ENCODE measurements around the gene ESPNL. TPM values are rescaled to one million over a fixed set of nuclear protein-coding genes. Genes with fewer than 3 reads are reported as not detected.
A peak's percentile ranks its signal among the peaks of the same experiment; 100 is the strongest.

The ESPNL gene
- total RNA-seq, 1 experiment from 2014 or later, result 0.85 TPM

DNA sequence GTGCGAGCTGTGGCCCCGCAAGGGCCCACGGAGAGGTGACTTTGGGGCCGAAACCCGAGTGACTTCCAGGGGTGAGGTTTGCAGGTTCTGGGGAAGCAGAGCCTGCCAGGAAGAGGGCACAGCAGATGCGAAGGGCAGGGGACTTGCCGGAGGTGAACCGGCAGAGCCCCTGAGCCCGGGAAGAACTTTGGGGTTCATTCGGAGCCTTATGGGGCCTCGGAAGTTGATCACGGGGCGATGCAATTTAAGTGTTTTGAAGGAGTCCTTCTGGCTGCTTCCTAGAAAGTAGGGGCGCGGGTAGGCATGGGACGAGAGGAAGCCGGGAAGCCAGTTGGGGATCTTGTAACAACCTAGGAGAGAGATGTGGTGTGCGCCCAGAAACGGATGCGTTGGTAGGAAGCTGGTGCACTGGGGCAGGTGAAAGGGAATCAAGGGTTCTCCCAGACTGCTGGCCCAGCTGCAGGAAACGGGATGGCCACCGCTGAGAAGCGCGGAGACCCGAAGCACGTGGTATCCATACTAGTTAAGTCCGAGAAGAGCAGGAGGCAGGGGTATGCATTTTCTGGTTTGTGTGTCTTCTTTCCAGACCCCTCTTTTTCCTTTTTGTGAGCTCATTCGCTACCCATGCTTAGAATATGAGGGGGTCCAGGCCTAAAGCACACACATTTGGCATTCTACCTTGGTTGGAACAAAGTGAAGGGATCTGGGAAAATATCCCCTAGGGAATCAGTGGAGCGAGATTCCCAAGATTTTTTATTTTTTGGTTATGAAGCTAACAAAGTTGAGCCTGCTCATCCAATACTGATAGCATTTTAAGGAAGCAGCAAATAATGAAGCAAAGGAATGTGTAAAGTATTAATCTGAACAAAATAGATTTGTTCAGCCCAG lies 38.6 kb upstream of the ESPNL start:
- TSS peak; percentile 68 for BruUV-seq (replicated peaks)

DNA sequence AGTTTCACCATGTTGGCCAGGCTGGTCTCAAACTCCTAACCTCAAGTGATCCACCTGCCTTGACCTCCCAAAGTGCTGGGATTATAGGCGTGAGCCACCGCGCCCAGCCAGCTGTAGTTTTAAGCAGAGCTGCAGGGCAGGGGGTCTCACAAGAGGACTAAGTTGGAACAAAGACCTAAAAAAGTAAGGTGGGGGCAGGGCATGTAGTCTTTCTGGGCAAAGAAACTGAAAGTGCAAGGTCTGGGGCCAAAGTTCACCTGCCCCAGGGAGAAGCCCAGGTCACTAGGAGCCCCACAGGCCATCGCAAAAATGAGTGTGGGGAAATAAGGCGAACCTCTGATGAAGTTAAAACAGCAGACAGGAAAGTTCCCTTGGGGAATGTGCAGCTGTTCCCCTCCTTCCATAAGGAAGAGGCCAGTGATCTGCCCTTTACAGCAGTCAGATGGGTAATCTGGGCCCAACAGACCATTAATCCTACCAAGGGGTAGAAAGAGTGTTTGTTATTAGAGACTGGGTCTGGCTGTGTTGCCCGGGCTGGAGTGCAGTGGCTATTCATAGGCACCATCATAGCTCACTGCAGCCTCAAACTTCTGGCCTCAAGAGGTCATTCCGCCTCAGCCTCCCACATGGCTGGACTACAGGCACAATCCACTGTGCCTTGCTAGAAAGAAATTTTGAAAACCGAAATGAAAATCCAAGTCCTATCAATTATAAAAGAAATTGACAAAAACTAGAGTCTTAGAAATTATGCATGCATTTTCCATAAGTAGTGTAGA lies 36.5 kb upstream of the ESPNL start:
- Histone ChIP-seq H3K4me1 (ENCODE audit: control insufficient read depth, insufficient read depth, low read length) (peaks cover 10% of the 10 kb centered on the region), H3K36me3 (ENCODE audit: control insufficient read depth, insufficient read depth, low read length) (peaks cover 13% of the 10 kb centered on the region), H3K27ac (ENCODE audit: low read length) (no peak overlapping the region), H3K27me3 (ENCODE audit: control insufficient read depth, insufficient read depth, low read length) (no peaks in the 10 kb centered on the region), H3K4me3 (ENCODE audit: low read depth in 2 of 2, low read length in 2 of 2) (no peak overlapping the region), H3K9me3 (ENCODE audit: control insufficient read depth, insufficient read depth, low read depth, low read length) (no peaks in the 10 kb centered on the region)
- DNase-seq (ENCODE audit: low read depth, low spot score) (no peak), ATAC-seq (no peak)
- ChIA-PET POLR2A (no interaction called here), CTCF (no interaction called here)
- TF ChIP-seq SIN3A (IDR thresholded peaks at IDR 0.05; ENCODE audit: borderline replicate concordance, insufficient read depth, low read depth, low read length) (no peak), TCF7L2 (IDR thresholded peaks at IDR 0.05; ENCODE audit: low read depth, low read length) (no peak), POLR2AphosphoS5 (IDR thresholded peaks at IDR 0.05; ENCODE audit: low read depth, low read length) (no peak)
- TF ChIP-seq, protein P1, sequence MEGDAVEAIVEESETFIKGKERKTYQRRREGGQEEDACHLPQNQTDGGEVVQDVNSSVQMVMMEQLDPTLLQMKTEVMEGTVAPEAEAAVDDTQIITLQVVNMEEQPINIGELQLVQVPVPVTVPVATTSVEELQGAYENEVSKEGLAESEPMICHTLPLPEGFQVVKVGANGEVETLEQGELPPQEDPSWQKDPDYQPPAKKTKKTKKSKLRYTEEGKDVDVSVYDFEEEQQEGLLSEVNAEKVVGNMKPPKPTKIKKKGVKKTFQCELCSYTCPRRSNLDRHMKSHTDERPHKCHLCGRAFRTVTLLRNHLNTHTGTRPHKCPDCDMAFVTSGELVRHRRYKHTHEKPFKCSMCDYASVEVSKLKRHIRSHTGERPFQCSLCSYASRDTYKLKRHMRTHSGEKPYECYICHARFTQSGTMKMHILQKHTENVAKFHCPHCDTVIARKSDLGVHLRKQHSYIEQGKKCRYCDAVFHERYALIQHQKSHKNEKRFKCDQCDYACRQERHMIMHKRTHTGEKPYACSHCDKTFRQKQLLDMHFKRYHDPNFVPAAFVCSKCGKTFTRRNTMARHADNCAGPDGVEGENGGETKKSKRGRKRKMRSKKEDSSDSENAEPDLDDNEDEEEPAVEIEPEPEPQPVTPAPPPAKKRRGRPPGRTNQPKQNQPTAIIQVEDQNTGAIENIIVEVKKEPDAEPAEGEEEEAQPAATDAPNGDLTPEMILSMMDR (IDR thresholded peaks at IDR 0.05), result no peak
- TF ChIP-seq, protein P2, sequence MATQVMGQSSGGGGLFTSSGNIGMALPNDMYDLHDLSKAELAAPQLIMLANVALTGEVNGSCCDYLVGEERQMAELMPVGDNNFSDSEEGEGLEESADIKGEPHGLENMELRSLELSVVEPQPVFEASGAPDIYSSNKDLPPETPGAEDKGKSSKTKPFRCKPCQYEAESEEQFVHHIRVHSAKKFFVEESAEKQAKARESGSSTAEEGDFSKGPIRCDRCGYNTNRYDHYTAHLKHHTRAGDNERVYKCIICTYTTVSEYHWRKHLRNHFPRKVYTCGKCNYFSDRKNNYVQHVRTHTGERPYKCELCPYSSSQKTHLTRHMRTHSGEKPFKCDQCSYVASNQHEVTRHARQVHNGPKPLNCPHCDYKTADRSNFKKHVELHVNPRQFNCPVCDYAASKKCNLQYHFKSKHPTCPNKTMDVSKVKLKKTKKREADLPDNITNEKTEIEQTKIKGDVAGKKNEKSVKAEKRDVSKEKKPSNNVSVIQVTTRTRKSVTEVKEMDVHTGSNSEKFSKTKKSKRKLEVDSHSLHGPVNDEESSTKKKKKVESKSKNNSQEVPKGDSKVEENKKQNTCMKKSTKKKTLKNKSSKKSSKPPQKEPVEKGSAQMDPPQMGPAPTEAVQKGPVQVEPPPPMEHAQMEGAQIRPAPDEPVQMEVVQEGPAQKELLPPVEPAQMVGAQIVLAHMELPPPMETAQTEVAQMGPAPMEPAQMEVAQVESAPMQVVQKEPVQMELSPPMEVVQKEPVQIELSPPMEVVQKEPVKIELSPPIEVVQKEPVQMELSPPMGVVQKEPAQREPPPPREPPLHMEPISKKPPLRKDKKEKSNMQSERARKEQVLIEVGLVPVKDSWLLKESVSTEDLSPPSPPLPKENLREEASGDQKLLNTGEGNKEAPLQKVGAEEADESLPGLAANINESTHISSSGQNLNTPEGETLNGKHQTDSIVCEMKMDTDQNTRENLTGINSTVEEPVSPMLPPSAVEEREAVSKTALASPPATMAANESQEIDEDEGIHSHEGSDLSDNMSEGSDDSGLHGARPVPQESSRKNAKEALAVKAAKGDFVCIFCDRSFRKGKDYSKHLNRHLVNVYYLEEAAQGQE (IDR thresholded peaks at IDR 0.05; ENCODE audit: insufficient read depth in 1 of 2, low read depth in 2 of 2, low read length in 1 of 2), result no peak
- in situ Hi-C loops (cut with HindIII; ENCODE audit: low pct_unique_long_range_greater_than_20kb, low sequenced_read_pairs) (no loop called here), intact Hi-C loops (cut with micrococcal nuclease; ENCODE audit: unreplicated experiment) (no loop called here)
- BruUV-seq (replicated peaks), result no TSS peak

More for the DNA sequence above, 38.6 kb upstream of the ESPNL start:
- intact Hi-C loops (cut with micrococcal nuclease; ENCODE audit: unreplicated experiment), result no loop called here
- peaks cover 10% of the 10 kb centered on the region for H3K4me1 ChIP-seq (ENCODE audit: control insufficient read depth, insufficient read depth, low read length)
- TF ChIP-seq SIN3A (IDR thresholded peaks at IDR 0.05; ENCODE audit: borderline replicate concordance, insufficient read depth, low read depth, low read length), result no peak
- no peak for TF ChIP-seq POLR2AphosphoS5 (IDR thresholded peaks at IDR 0.05; ENCODE audit: low read depth, low read length)
- TF ChIP-seq TCF7L2 (IDR thresholded peaks at IDR 0.05; ENCODE audit: low read depth, low read length), result no peak
- TF ChIP-seq, protein P2 (IDR thresholded peaks at IDR 0.05; ENCODE audit: insufficient read depth in 1 of 2, low read depth in 2 of 2, low read length in 1 of 2), result no peak
- TF ChIP-seq, protein P1 (IDR thresholded peaks at IDR 0.05), result no peak
- peak overlapping the region; percentile 94 to 95 for H3K4me3 ChIP-seq (ENCODE audit: low read depth in 2 of 2, low read length in 2 of 2)
- ChIA-PET CTCF (interaction anchor here (0.5 to 0.6 kb wide), 2 partner anchors 203 to 432 kb away, joined by 3 to 4 read pairs; no protein-coding TSS in a partner anchor), POLR2A (interaction anchor here (0.6 kb wide), 1 partner anchor 187 kb away, joined by 4 read pairs; no protein-coding TSS in a partner anchor)
- H3K9me3 ChIP-seq (ENCODE audit: control insufficient read depth, insufficient read depth, low read depth, low read length), result no peaks in the 10 kb centered on the region
- H3K27me3 ChIP-seq (ENCODE audit: control insufficient read depth, insufficient read depth, low read length), result no peaks in the 10 kb centered on the region
- ATAC-seq (peak; percentile 24), DNase-seq (ENCODE audit: low read depth, low spot score) (no peak)
- H3K36me3 ChIP-seq (ENCODE audit: control insufficient read depth, insufficient read depth, low read length), result peaks cover 13% of the 10 kb centered on the region
- H3K27ac ChIP-seq (ENCODE audit: low read length), result peak overlapping the region; percentile 74
- in situ Hi-C loops (cut with HindIII; ENCODE audit: low pct_unique_long_range_greater_than_20kb, low sequenced_read_pairs), result no loop called here

Data from Panc1 (cell line).